Mammary epithelial cell (primary cell): ENCODE data around the gene STX17.

ENCODE experiments used
- CTCF ChIP-seq, 2 donors: IDR thresholded peaks in 1 of 2; conservative IDR thresholded peaks in 1 of 2; 2 replicates each; pipeline ENCODE4 v1.5.1; 2011 to 2012; ENCODE audit warnings: inconsistent platforms in 2 of 2, low read length in 2 of 2, mild to moderate bottlenecking in 2 of 2, control low read depth in 1 of 2, low read depth in 1 of 2; ENCODE audit not compliant: insufficient read depth in 1 of 2; ENCODE audit errors: extremely low read depth in 1 of 2
- EZH2 ChIP-seq: IDR thresholded peaks from 2 replicates; pipeline ENCODE4 v1.6.1; 2012; ENCODE audit warnings: low read length, inconsistent platforms, borderline replicate concordance

- no peak for TF ChIP-seq CTCF (conservative IDR thresholded peaks at IDR 0.05 in 1 of 2, IDR thresholded peaks at IDR 0.05 in 1 of 2; ENCODE audit: extremely low read depth in 1 of 2, insufficient read depth in 1 of 2, low read depth in 1 of 2, low read length in 2 of 2)
- no peak for TF ChIP-seq EZH2
These were observed 13.5 kb downstream of the STX17 start for GRCh38 chr9:99919930-99920329.
